HG03439 (cell line): ENCODE measurements around the gene MFNG.

Source experiments
- ATAC-seq: cut with Tn5 transposase; IDR thresholded peaks from one replicate; pipeline ENCODE4 v1.9.1; 2021; ENCODE audit warnings: mild to moderate bottlenecking, moderate library complexity; ENCODE audit not compliant: unreplicated experiment

Gene MFNG

DNA sequence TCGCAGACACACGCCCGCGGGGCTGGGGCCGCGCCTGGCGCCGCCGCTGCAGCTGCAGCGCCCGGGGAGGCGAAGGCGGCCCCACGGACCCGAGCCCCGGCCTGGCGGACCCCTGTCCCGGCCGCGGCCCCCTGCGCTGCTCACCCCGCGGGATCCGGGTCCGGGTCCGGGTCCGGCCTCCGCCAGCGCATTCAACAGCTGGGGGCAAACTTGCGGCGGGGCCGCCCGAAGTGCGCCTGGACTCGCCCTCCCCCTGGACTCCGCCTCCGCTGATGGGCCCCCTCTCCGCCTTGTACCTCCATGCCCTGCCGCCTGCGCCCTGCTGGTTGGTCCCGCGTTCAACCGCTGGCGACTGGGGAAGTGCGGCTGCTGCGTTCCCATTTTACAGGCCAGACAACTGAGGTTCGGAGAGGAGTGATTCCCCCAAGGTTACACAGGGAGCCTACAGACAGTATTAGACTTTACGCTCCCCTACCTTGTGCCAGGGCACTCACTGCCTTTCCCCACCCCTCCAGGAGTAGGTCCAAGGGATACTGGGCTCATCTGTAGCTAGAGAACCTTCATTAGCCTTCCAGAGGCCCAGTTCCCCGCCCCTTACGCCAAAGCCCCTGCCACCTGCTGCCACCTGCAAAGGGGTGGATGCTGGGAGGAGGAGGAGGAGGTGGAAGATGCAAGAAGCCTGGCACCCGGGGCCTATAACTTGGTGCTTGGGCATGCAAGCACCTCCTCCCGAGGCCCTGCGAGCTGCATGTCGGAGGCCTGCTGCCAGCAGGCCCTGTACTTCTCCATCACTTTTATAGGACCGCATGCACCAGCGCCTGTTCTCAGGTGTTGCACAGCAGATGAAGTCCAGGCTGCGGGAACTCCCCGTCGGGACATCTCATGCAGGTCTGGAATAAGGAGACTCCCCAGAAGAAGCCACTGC lies 58.2 kb downstream of the MFNG start:
- no peak for ATAC-seq

DNA sequence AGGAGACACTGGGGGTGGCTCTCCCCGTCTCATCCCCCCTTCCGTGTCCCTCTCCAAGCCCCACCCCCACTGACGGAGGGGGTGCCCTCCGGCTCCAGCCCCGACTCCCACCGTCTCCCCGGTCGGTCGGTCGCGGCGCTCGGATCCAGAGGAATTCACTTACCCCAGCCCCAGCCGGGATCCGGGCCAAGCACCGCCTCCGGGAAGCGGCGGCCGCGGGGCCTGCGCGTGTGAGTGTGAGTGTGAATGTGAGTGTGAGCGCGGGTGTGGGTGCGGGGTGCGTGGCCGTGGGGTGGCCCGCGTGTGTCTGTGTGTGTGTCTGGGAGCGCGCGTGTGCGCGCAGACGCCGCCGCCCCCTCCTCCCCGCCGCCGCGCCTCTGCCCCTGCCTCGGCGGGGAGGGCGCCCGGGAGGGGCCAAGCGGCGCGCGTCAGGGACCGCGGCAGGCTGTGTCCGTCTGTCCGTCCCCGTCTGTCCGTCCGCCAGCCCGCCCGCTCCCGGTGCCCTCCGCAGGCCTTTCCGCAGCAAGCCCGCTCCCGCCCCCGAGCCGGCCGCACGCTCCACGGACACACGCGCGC lies 59.0 kb downstream of the MFNG start, which contains the start of gene ELFN2:
Gene ELFN2 (minus strand): TSS at position 345 of the 576 bp plus-strand sequence. CDS start 51,945 bp downstream, outside the sequence.
- ATAC-seq: no peak

DNA sequence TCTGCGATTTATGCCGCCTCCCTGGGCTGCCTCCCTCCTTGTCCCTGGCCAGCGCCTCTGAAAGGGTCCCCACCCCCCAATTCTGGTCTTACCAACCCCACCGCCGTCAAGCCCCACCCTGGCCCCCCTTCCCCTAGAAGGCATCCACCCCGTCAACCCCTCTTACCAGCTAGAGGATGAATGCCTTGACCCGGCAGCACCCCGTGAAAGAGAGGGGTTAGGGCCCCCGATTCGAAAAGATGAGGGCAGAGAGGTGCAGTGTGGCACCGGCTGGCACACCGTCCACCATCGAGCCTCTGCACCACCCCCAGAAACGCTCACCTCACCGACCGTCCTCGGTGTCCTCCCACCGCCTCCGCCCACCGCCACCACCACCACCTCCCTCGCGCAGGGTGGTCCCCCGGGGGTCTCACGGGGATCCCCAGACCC lies 59.5 kb downstream of the MFNG start:
- no peak for ATAC-seq

DNA sequence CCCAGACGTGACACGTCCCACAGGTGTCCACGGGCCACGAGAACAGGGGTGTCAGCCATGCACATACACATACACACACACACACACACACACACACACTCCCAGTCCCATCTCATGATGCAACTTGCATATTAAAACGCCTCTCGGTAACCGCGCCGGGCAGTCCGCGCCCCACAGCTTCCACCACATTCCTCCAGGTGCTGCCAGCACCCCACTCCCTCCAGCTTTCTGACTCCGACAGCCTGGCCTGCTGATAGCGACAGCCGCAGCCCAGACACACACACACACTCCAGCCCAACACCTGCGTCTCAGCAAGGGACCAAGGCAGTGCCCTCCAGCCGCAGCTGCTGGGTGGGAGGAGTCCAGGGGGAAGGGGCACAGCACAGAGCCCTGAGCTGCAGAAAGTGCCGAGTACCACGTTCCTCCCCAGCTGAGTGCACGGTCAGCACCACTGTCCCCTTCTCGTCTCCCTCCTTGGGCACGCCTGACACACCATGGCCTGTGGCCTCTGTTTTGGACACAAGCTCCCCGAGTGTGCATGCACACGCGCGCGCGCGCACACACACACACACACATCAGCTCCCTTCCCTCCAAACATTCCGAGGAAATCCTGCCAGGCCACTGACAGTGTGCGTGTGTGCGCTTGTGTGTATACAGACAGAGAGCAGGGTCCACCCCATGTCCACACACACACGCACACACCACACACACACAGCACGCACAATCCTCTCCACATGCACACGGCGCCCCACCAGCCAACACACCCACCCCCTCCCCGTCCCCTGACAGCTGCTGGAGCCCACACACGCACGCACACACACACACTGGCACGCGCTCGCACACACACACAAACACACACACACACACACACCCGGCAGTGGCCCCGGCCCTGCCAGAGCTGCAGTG lies 60.1 kb downstream of the MFNG start:
- no peak for ATAC-seq

DNA sequence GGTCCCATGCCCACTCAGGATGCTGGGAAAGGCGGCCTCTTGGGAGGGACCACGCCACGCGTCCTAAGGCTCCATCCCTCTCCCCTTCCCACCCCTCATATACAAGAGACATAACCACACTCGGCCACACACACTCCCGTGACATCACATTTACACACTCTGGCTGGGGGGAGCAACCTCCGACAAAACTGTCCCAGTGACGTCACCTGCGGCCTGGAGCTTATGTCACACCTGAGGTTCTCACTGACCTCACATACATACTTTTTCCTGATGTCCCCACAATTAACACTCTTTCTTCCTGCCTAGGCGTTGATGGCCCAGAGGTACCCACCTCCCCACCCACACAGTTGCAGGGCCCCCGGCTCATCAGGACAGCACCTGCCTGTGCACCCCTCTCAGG lies 60.8 kb downstream of the MFNG start:
- no peak for ATAC-seq

DNA sequence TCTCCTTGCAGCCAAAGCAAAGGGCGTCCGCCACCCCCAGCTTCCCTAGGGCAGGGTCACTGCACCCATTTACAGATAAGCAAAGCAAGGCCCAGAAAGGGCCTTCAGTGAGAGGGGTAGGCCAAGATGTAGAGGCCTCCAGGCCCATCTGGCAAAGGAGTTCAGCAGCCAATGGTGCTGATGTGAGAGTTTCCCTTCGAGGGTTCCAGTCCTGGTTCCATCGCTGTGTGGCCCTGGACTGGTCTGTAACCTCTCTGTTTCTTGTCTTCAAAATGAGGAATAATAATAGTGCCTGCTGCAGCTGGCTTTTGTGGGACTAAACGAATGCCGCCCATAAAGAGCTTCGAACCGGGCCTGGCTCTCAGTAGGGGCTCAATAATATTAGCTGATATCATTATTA lies 62.9 kb downstream of the MFNG start:
- no peak for ATAC-seq

DNA sequence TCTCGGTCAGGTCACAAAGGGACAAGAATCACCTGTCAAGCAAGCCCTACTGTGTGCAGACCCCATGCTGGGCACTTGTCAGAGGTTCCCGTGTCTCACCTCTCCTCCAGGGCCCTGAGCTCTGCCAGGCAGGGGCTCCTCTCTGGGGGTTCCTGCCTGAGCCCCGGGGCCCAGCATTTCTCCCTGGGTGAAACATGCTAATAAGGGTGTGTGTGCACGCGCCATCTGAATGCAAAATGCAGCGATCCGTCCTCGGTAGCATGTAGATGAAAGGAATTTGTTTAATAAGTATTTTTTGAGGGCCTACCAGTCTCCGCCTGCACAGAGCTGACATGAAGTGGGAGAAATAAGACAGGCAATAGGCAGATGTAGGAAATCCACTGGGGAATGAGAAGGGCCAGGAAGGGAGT lies 64.7 kb downstream of the MFNG start:
- no peak for ATAC-seq

DNA sequence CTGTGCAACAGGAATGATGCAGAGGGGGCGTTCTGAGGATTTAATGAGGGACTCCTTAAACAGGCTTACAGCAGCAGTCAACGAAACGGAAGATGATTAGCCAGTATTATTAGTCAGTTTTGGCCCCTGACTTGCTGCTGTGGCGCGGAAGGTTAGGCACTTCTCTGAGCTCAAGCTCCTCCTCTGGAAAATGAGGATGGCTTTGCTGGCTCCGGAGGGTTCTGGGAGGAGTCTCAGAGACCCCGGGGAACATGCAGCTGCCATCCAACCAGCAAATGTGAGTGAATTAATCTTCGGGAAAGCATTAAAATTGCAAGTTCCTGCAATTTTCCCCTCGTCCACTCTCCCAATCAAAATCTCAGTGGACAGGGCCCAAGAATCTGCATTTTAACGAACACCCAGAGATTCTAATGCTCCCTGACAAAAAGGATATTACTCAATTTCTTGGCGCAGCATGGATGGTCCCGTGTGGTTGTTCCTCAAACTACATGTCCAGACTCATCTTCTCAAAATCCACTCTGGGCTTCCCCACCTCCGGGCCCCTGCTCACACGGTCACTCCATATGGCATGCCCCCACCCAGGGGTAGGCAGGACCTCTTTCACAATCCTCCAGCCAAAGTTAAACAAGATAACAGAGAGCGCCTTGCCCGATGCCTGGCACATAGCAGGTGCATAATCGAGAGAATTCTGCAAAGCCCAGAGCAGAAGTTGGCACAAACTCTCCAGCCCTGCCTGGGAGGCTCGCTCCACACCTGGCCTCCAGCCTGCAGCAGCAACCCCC lies 65.3 kb downstream of the MFNG start:
- no peak for ATAC-seq

DNA sequence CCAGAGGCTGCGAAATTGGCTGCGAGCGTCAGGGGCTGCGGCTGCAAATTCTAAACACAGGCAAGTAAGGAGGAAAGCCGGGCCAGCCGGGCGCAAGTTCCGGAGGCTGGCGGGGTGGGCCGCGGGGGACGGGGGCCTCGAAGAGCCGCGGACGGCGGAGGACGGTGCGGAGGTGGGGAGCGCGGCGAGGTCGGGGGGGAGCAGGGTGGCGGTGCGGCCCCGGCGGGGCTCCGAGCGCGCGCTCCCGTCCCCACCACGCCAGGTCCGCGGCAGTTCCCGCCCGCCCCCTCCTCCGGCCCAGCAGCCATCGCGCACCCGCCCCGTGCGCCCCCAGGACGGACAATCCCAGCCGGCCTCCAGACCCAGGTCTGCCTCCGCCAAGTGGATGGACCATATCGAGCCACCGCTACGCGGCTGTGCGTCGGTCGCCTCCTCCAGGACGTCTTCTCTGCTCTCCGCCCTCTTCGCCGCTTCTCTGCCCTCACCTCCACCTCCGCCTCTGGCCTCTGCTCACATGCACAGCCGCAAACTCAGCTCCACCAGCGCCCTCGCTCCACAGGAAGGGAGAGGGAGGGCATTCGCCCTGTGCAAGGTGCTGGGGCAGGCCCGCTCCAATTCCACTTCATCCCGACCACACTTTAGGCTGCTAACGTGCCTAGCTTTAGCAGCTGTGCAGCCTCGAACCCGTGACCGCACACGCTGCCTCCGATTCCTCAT lies 66.1 kb downstream of the MFNG start:
- ATAC-seq: no peak

DNA sequence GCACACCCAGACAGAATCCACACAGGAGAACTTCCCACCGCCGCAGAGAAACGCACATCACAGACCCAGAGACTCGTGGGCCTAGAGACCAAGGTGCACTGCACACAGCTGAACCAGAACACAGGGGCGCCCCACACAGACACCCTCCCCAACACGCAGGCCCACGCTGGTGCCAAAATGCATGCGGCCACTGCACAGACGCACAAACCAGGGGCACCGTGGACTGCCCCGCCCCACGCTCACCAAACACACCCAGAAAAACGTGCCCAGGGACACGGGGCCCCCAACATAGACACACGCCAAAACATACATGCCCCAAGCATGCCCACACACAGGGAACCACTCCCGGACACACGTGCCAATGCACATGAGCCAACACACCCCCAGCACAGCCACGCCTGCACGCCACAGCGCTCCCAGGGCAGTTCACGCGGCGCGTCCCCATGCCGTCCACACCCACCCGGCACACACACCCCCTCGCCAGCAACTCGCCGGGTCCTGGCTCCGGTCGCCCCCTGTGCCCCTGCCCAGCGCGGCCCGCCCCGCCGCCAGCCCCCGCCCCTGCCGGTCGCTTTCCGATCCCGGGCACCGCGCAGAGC lies 66.7 kb downstream of the MFNG start:
- no peak for ATAC-seq
